ENCODE data around the gene FANK1.

DNA sequence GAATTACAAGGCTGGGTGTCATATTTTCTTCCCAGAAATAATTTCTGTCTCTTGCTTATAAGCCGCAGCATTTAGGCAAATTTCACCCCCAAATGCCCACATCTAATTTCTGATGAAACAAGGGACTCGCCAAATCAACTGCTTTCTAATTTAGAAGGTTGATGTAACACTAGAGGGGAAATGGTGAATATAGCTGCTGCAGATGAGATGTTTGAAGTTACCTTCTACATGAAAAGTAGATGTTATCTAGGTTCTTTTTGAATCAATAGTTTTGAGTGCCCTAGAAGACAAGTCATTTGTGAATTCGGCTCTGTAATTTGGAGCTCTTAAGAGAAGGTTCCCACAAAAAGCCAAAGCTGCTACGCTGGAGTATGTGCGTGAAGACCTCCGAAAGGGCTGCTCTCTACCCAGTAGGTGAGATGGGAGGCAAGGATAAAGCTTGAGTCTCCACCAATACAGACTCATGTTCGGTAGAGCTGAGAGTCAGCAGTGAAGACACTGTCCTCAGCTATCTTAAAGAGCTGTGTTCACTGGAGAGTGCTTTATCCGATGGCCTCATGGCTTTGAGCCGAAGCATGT is 99.5 kb downstream of the FANK1 start:
- TF ChIP-seq EZH2 (IDR thresholded peaks at IDR 0.05; ENCODE audit: insufficient read depth, poor library complexity, severe bottlenecking) (no peak), EZH2phosphoT487 (IDR thresholded peaks at IDR 0.05; ENCODE audit: insufficient read depth, low read depth) (no peak)
